Gastroesophageal sphincter (tissue), 4 donors: ENCODE results near the gene MAS1L. TPM values are rescaled to one million over a fixed set of nuclear protein-coding genes. Genes with fewer than 3 reads are reported as not detected.

Source experiments
- ATAC-seq: fragments of 150-250 bp; one replicate; pipeline ENCODE4 v1.9.1; 2016; ENCODE audit warnings: mild to moderate bottlenecking, moderate library complexity
- H3K27ac ChIP-seq, 4 donors: fragments of 200-600 bp; sonication (generic) in 3 of 4; 1 replicate in 3 of 4; 2 replicates in 1 of 4; pipeline ENCODE4 v1.5.1; 2016 to 2019
- H3K27me3 ChIP-seq: fragments of 200-600 bp; sonication (generic); one replicate; pipeline ENCODE4 v1.5.1; 2019
- H3K36me3 ChIP-seq, 2 donors: fragments of 200-600 bp; sonication (generic); one replicate each; pipeline ENCODE4 v1.5.1; 2019; ENCODE audit warnings: control low read depth in 1 of 2
- H3K4me1 ChIP-seq, 3 donors: fragments of 200-600 bp; sonication (generic); 1 replicate in 2 of 3; 2 replicates in 1 of 3; pipeline ENCODE4 v1.5.1; 2016 to 2019; ENCODE audit warnings: control low read depth in 2 of 3
- H3K4me3 ChIP-seq, 2 donors: fragments of 200-600 bp; sonication (generic); one replicate each; pipeline ENCODE4 v1.5.1; 2019; ENCODE audit warnings: mild to moderate bottlenecking in 1 of 2, moderate library complexity in 1 of 2
- H3K9me3 ChIP-seq, 3 donors: fragments of 200-600 bp; sonication (generic); one replicate each; pipeline ENCODE4 v1.5.1; 2017 to 2019; ENCODE audit warnings: control low read depth in 2 of 3
- EP300 ChIP-seq: sonication (generic); formaldehyde crosslinking; IDR thresholded peaks from one replicate; pipeline ENCODE4 v1.6.1; 2017; ENCODE audit warnings: antibody characterized with exemption, mild to moderate bottlenecking
- POLR2A ChIP-seq, 2 donors: fragments of 450-650 bp; IDR thresholded peaks; one replicate each; pipeline ENCODE4 v1.6.1; 2017; ENCODE audit warnings: antibody characterized with exemption in 2 of 2, mild to moderate bottlenecking in 2 of 2, moderate library complexity in 1 of 2
- POLR2AphosphoS5 ChIP-seq: sonication (generic); formaldehyde crosslinking; IDR thresholded peaks from one replicate; pipeline ENCODE4 v1.6.1; 2017; ENCODE audit warnings: antibody characterized with exemption
- WGBS, 2 donors: methylation state at CpG; one replicate each; pipeline ENCODE4 v1.1.5; 2018; ENCODE audit warnings: low coverage in 1 of 2; 5-methylcytosine and 5-hydroxymethylcytosine counted together
- total RNA-seq, 4 donors: library from RNA; depleted of rRNA; stranded (reverse); fragments of >200 nt; gene quantifications; one replicate each; pipeline ENCODE4 v1.1.0, GENCODE V29; 2016
- TF ChIP-seq, protein P1 (sequence below), 4 experiments: fragments of 200-600 bp in 2 of 4; fragments of 450-650 bp in 2 of 4; sonication (generic) in 1 of 4; IDR thresholded peaks; one replicate each; pipeline ENCODE4 v1.5.1; 2017 to 2019; ENCODE audit warnings: antibody characterized with exemption in 4 of 4, mild to moderate bottlenecking in 2 of 4, moderate library complexity in 2 of 4

MAS1L gene
- total RNA-seq, 4 donors from 2014 or later, result not detected

GRCh38 chr6:29529956-29530355 lies 42.2 kb upstream of the MAS1L start:
- no peak overlapping the region for H3K4me3 ChIP-seq
- H3K27me3 ChIP-seq, result no peaks in the 10 kb centered on the region
- no peak for ATAC-seq
- TF ChIP-seq, protein P1, sequence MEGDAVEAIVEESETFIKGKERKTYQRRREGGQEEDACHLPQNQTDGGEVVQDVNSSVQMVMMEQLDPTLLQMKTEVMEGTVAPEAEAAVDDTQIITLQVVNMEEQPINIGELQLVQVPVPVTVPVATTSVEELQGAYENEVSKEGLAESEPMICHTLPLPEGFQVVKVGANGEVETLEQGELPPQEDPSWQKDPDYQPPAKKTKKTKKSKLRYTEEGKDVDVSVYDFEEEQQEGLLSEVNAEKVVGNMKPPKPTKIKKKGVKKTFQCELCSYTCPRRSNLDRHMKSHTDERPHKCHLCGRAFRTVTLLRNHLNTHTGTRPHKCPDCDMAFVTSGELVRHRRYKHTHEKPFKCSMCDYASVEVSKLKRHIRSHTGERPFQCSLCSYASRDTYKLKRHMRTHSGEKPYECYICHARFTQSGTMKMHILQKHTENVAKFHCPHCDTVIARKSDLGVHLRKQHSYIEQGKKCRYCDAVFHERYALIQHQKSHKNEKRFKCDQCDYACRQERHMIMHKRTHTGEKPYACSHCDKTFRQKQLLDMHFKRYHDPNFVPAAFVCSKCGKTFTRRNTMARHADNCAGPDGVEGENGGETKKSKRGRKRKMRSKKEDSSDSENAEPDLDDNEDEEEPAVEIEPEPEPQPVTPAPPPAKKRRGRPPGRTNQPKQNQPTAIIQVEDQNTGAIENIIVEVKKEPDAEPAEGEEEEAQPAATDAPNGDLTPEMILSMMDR (IDR thresholded peaks at IDR 0.05), result no peak
- no peak for TF ChIP-seq EP300
- no peak for TF ChIP-seq POLR2A (IDR thresholded peaks at IDR 0.05)
- no peak overlapping the region for H3K27ac ChIP-seq
- H3K36me3 ChIP-seq, result no peaks in the 10 kb centered on the region
- H3K9me3 ChIP-seq, result no peaks in the 10 kb centered on the region
- no peaks in the 10 kb centered on the region for H3K4me1 ChIP-seq
- WGBS, 2 donors, result no CpG with 5 or more reads among the region's 3 CpGs

DNA sequence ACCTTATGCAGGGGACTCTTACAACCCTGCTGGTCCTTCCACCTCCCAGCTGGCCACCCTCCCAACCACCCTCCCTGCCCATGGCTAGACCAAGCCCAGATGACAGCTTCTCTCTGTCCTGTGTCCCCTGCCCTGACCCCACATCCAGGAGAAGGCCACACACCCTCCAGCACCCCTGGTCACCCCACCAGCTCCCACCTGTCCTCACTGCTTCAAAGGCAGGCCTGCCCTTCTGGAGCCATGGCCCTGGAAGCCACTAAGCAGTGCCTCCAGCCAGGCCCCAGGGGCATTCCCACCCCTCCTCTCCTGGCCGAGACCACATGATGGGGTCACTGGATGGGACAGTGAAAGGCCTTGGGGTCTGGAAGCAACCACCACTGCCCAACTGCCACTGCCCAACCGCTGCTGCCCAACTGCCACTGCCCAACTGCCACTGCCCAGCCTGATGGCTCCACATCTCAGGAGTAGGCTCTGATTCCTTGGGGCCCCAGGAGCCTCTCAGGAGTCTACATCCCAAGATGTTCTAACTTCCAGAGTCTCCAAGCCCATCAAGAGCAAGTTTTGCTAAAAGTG lies 41.3 kb upstream of the MAS1L start:
- Histone ChIP-seq H3K9me3 (no peaks in the 10 kb centered on the region), H3K4me3 (no peak overlapping the region), H3K36me3 (no peaks in the 10 kb centered on the region), H3K4me1 (no peaks in the 10 kb centered on the region), H3K27me3 (no peaks in the 10 kb centered on the region), H3K27ac (no peak overlapping the region)
- no peak for TF ChIP-seq POLR2A (IDR thresholded peaks at IDR 0.05)
- no peak for TF ChIP-seq EP300
- ATAC-seq, result no peak
- WGBS, 2 donors, result 100% methylated on average over 1 of the region's 2 CpGs; no CpG with 5 or more reads in 1 of the 2 donors

DNA sequence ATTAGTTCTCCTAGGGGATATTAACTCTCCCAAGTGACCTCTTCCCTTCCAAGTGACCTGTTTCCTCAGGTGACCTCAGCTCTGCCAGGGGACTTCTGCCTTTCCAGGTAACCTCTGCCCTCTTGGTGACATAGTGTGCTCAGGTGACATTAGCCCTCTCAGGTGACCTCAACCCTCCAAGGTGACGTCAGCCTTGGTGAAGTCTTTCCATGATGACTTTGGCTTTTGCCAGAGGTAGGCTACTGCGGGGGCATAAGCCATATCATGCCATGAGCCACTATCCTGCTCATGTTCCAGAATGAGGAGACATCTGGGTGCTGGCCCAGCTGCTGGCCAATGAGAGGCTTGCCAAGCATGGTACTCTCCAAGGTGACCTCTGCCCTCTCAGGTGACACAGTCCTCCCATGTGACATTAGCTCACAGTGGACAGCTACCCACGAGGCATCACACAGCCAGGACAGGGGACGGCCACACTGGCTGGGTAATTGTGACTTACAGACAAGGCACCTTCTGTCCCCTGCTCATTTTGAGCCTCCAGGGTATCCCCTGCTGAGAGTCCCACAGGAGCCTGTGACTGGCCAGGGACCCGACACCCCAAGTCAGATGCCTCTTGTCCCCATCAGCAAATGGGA lies 40.7 kb upstream of the MAS1L start:
- Histone ChIP-seq H3K36me3 (no peaks in the 10 kb centered on the region), H3K4me1 (no peaks in the 10 kb centered on the region), H3K9me3 (no peaks in the 10 kb centered on the region), H3K27ac (no peak overlapping the region), H3K27me3 (no peaks in the 10 kb centered on the region), H3K4me3 (no peak overlapping the region)
- TF ChIP-seq POLR2AphosphoS5 (no peak), EP300 (no peak), POLR2A (IDR thresholded peaks at IDR 0.05) (no peak)
- TF ChIP-seq, protein P1 (IDR thresholded peaks at IDR 0.05), result no peak
- no CpG with 5 or more reads among the region's 5 CpGs for WGBS, 2 donors
- ATAC-seq, result no peak

DNA sequence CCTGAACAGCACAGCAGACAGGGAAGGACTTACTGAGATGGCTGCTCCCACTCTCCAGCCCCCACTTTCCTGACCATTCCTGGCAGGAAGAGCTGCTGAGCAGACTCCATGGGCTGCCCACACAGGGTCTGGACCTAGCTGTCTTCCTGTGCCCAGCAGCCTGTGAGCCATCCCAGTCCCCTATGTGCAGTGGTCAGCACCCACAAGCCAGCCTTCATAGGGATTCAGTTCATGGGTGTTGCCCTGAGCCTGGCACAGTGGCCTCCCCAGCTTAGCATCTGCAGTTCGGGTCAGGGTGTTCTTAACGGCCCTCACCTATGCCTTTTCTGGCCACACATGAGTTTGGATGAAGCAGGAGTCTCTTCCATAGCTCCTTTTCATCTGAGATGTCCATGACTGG lies 39.8 kb upstream of the MAS1L start:
- no peak for TF ChIP-seq EP300
- no peak for TF ChIP-seq POLR2AphosphoS5
- TF ChIP-seq, protein P1 (IDR thresholded peaks at IDR 0.05), result no peak
- TF ChIP-seq POLR2A (IDR thresholded peaks at IDR 0.05), result no peak
- no peak overlapping the region for H3K27ac ChIP-seq
- no peaks in the 10 kb centered on the region for H3K27me3 ChIP-seq
- no peaks in the 10 kb centered on the region for H3K4me1 ChIP-seq
- no peak overlapping the region for H3K4me3 ChIP-seq
- H3K9me3 ChIP-seq, result no peaks in the 10 kb centered on the region
- H3K36me3 ChIP-seq, result no peaks in the 10 kb centered on the region
- ATAC-seq, result no peak
- no CpG with 5 or more reads among the region's 2 CpGs for WGBS, 2 donors

DNA sequence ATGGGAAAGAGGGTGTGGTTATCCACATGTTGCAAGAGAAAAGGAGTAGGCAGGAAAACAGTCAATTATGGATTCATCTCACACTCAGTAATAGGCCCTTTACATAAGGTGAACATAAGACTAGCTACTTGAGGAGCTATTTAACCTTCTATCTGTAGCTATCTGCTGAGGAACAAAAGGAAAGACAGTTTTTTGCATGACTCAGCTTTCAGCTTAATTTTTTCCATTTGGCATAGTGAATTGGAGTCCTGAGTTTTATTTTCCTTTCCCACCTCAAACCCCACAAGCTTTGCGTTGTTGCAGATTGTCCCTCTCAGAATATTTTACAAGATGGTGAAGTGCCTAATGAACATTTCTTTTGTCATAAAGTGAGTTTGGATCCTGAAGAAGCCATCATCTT lies 39.4 kb upstream of the MAS1L start:
- no peak for ATAC-seq
- no peak overlapping the region for H3K4me3 ChIP-seq
- H3K4me1 ChIP-seq, result no peaks in the 10 kb centered on the region
- TF ChIP-seq, protein P1 (IDR thresholded peaks at IDR 0.05), result no peak
- TF ChIP-seq POLR2A (IDR thresholded peaks at IDR 0.05) (no peak), POLR2AphosphoS5 (no peak), EP300 (no peak)
- 92 to 100% methylated on average over 1 of the region's 1 CpG for WGBS, 2 donors
- H3K36me3 ChIP-seq, result no peaks in the 10 kb centered on the region
- no peaks in the 10 kb centered on the region for H3K27me3 ChIP-seq
- no peaks in the 10 kb centered on the region for H3K9me3 ChIP-seq
- no peak overlapping the region for H3K27ac ChIP-seq
